MCF 10A (cell line): ENCODE measurements around the gene LCN2. TPM values are rescaled to one million over a fixed set of nuclear protein-coding genes. Genes with fewer than 3 reads are reported as not detected.
A peak's percentile ranks its signal among the peaks of the same experiment; 100 is the strongest.

Source experiments
- BruUV-seq: library from RNA; stranded (reverse); fragments of 400-500 nt; replicated peaks from 2 replicates; lab custom pipeline; 2021; lab: Mats Ljungman, UMichigan
- CTCF ChIA-PET: fragments of 300-600 bp; sonication (Branson Sonifier 250); formaldehyde crosslinking; extraction: SDS; loops from one replicate; lab custom pipeline; 2021; ENCODE audit warnings: antibody characterized with exemption, inconsistent platforms; lab: Yijun Ruan, JAX
- POLR2A ChIA-PET: fragments of 300-600, 350-650 bp; sonication (Branson Sonifier 250); formaldehyde crosslinking; extraction: SDS; loops from one replicate; lab custom pipeline; 2020; ENCODE audit warnings: antibody characterized with exemption, inconsistent platforms; lab: Yijun Ruan, JAX
- DNase-seq: peaks from one replicate; pipeline ENCODE4 v3.0.0-alpha.2; 2018; ENCODE audit not compliant: unreplicated experiment
- H3K27ac Mint-ChIP-seq: one replicate; pipeline ENCODE4 v1.8.0; 2022; ENCODE audit warnings: mild to moderate bottlenecking, low read depth, mixed read lengths; ENCODE audit not compliant: unreplicated experiment
- H3K27me3 Mint-ChIP-seq: one replicate; pipeline ENCODE4 v1.8.0; 2022; ENCODE audit warnings: mixed read lengths; ENCODE audit not compliant: insufficient read depth, unreplicated experiment
- H3K36me3 Mint-ChIP-seq: one replicate; pipeline ENCODE4 v1.8.0; 2022; ENCODE audit warnings: mild to moderate bottlenecking, moderate library complexity, mixed read lengths; ENCODE audit not compliant: insufficient read depth, unreplicated experiment
- H3K4me1 Mint-ChIP-seq: one replicate; pipeline ENCODE4 v1.8.0; 2022; ENCODE audit warnings: mixed read lengths; ENCODE audit not compliant: insufficient read depth, unreplicated experiment
- H3K4me3 Mint-ChIP-seq: one replicate; pipeline ENCODE4 v1.8.0; 2022; ENCODE audit warnings: mild to moderate bottlenecking, moderate library complexity, mixed read lengths; ENCODE audit not compliant: unreplicated experiment
- H3K9me3 Mint-ChIP-seq: one replicate; pipeline ENCODE4 v1.8.0; 2022; ENCODE audit warnings: mixed read lengths; ENCODE audit not compliant: unreplicated experiment
- intact Hi-C: fragments of 100-400 bp; cut with micrococcal nuclease; formaldehyde crosslinking; loops from 2 replicates; pipeline ENCODE4 v1.14.1; 2022
- total RNA-seq: library from RNA; stranded (reverse); gene quantifications from 2 replicates; pipeline ENCODE4 v1.2.3, GENCODE V29; 2022
- TF ChIP-seq, protein P1 (sequence below): fragments of 200-600 bp; IDR thresholded peaks from one replicate; pipeline ENCODE4 v1.8.0; 2022; ENCODE audit warnings: antibody characterized with exemption, mild to moderate bottlenecking; ENCODE audit not compliant: unreplicated experiment

Gene LCN2
- total RNA-seq, 1 experiment from 2014 or later = 7.7 TPM

DNA sequence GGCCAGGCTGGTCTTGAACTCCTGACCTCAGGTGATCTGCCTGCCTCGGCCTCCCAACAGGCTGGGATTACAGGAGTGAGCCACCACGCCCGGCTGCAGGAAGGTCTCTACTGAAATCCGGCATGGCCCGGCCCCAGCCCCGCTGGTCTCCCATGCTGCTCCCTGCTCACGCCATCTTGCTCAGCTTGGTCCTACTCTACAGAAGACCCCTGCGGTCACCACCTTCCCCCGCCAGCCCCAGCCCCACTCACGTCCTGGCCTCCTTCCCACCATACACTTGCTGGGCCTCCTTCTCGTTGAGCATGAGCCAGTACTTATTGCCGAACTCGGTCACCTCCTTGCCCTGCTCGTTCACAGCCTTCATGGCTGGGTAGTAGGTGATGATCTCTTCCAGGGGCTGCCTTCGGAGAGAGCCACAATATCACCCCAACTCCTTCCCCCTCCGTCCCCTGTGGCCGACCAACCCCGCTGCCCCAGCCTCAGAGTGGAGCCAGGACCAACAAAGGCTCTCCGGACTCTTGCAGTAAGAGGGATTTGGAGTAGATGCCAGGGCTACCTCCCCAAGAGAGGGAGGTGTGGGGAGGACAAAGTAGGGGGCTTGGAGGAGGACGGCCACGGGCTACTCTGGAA is 25.7 kb upstream of the LCN2 start:
- Mint-ChIP-seq H3K36me3 (peaks cover 22% of the 10 kb centered on the region), H3K27me3 (no peaks in the 10 kb centered on the region), H3K4me1 (peaks cover 14% of the 10 kb centered on the region), H3K4me3 (no peak overlapping the region), H3K27ac (no peak overlapping the region), H3K9me3 (no peaks in the 10 kb centered on the region)
- DNase-seq = no peak
- intact Hi-C loops = no loop called here
- ChIA-PET POLR2A (interaction anchor here (0.7 kb wide), 1 partner anchor 55 kb away, joined by 3 read pairs; no protein-coding TSS in a partner anchor), CTCF (interaction anchor here (1.3 kb wide), 1 partner anchor 180 kb away, joined by 8 read pairs; no protein-coding TSS in a partner anchor)
- BruUV-seq = no TSS peak
- TF ChIP-seq, protein P1, sequence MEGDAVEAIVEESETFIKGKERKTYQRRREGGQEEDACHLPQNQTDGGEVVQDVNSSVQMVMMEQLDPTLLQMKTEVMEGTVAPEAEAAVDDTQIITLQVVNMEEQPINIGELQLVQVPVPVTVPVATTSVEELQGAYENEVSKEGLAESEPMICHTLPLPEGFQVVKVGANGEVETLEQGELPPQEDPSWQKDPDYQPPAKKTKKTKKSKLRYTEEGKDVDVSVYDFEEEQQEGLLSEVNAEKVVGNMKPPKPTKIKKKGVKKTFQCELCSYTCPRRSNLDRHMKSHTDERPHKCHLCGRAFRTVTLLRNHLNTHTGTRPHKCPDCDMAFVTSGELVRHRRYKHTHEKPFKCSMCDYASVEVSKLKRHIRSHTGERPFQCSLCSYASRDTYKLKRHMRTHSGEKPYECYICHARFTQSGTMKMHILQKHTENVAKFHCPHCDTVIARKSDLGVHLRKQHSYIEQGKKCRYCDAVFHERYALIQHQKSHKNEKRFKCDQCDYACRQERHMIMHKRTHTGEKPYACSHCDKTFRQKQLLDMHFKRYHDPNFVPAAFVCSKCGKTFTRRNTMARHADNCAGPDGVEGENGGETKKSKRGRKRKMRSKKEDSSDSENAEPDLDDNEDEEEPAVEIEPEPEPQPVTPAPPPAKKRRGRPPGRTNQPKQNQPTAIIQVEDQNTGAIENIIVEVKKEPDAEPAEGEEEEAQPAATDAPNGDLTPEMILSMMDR = no peak

DNA sequence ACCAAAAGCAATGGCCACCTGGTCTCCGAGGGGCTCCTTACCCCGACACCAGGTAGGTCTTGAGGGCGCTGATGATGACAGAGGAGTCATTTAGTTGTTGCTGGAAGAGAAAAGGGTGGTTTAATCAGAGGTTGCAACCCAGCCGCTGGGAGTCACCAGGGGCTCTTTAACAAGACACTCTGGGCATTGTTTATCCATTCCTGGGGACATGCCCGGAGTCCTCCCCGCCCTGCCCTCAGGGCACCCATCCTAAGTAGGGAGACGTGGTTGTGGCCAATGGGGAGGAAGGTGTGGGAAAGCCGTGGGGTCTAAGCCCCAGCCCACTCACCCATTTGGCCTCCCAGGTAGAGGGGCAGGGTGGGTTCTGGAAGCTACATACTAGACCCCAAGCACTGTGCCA is 24.8 kb upstream of the LCN2 start:
- CTCF ChIA-PET = interaction anchor here (0.6 to 1.5 kb wide), 6 partner anchors 18 to 184 kb away, joined by 3 to 8 read pairs (median 4); no protein-coding TSS in a partner anchor
- intact Hi-C loops = no loop called here
- H3K9me3 Mint-ChIP-seq = no peaks in the 10 kb centered on the region
- DNase-seq = no peak
- H3K36me3 Mint-ChIP-seq = peaks cover 22% of the 10 kb centered on the region
- no peak overlapping the region for H3K4me3 Mint-ChIP-seq
- POLR2A ChIA-PET = interaction anchor here (0.7 to 1.3 kb wide), 2 partner anchors 56 to 69 kb away, joined by 3 to 4 read pairs; no protein-coding TSS in a partner anchor
- no TSS peak for BruUV-seq
- H3K4me1 Mint-ChIP-seq = peaks cover 21% of the 10 kb centered on the region
- no peaks in the 10 kb centered on the region for H3K27me3 Mint-ChIP-seq
- TF ChIP-seq, protein P1 = no peak
- H3K27ac Mint-ChIP-seq = no peak overlapping the region

DNA sequence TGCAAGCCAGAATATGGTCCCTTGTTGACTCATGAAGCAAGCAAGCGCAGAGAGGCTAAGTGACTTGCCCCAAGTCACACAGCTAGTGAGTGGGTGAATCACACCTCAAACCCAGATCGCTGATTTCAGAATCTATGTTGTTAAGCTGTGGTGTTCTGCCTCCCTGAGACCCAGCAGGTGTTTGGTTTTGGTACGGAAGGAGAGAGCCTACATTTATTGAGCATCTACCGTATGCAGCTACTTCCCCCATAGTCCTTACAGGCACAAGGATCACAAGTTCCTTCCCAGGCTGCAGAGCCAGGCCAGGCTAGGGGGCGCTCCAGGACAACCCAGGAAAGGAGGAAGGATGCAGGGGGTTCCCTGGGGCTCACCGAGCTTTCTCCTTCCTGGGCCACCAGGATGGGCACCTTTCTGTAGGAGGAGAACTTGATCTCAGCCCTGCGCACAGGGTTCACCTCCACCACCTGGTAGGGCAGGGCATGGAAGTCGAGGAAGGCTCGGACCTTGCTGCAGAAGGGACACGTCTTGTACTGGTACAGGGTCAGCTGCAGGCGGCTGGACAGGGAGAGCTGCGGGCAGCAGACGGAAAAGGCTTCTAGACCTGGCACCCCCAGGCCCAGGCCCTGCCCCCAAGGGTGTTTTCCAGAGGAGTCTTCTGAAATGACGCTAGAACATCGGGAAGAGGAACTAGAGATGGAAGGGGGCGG is 24.2 kb upstream of the LCN2 start:
- Mint-ChIP-seq H3K4me3 (peak overlapping the region; percentile 84), H3K27me3 (no peaks in the 10 kb centered on the region), H3K36me3 (peaks cover 18% of the 10 kb centered on the region), H3K9me3 (no peaks in the 10 kb centered on the region), H3K4me1 (peaks cover 23% of the 10 kb centered on the region), H3K27ac (peak overlapping the region; percentile 27)
- ChIA-PET CTCF (interaction anchor here (0.6 to 2.4 kb wide), 8 partner anchors 8 to 184 kb away, joined by 3 to 18 read pairs (median 4); no protein-coding TSS in a partner anchor), POLR2A (interaction anchor here (0.5 to 1.3 kb wide), 2 partner anchors 69 to 693 kb away, joined by 4 read pairs; partner anchors contain the start of gene ENDOG)
- peak; percentile 70 for DNase-seq
- no TSS peak for BruUV-seq
- TF ChIP-seq, protein P1 = peak; percentile 53
- intact Hi-C loops = loop anchor here (5.0 kb wide), 1 partner anchor 67 kb away; the partner anchor contains the start of gene CIZ1
